RWPE2 (cell line): ENCODE results near the gene CPSF4.
"Not testable (repeated sequence)": the region's sequence is repeated elsewhere in the genome, so short reads cannot be mapped to it uniquely, and the experiment has no call there.

ENCODE experiments used
- ATAC-seq: fragments of 200-7000 bp; cut with Tn5 transposase; 3 replicates; pipeline ENCODE4 v1.9.1; 2021; ENCODE audit warnings: low read depth
- DNase-seq: peaks from one replicate; pipeline ENCODE4 v3.0.0-alpha.2; 2020; ENCODE audit warnings: low spot score
- H3K27ac ChIP-seq: fragments of 450-650 bp; 2 replicates; pipeline ENCODE4 v1.5.1; 2017; ENCODE audit warnings: mild to moderate bottlenecking; ENCODE audit not compliant: poor library complexity, severe bottlenecking
- H3K27me3 ChIP-seq: fragments of 250-450 bp; sonication (Bioruptor Pico); 2 replicates; pipeline ENCODE4 v1.5.1; 2021; ENCODE audit warnings: mild to moderate bottlenecking, moderate library complexity; ENCODE audit not compliant: insufficient read depth, poor library complexity, severe bottlenecking
- H3K36me3 ChIP-seq: fragments of 250-450 bp; sonication (Bioruptor Pico); 2 replicates; pipeline ENCODE4 v1.5.1; 2020; ENCODE audit warnings: low read depth, mild to moderate bottlenecking, moderate library complexity
- H3K4me1 ChIP-seq: fragments of 250-450 bp; sonication (Bioruptor Pico); 2 replicates; pipeline ENCODE4 v1.5.1; 2021; ENCODE audit warnings: mild to moderate bottlenecking, moderate library complexity; ENCODE audit not compliant: insufficient read depth, poor library complexity, severe bottlenecking
- H3K4me3 ChIP-seq: fragments of 250-450 bp; sonication (Bioruptor Pico); 2 replicates; pipeline ENCODE4 v1.5.1; 2021; ENCODE audit warnings: mild to moderate bottlenecking, moderate library complexity; ENCODE audit not compliant: severe bottlenecking
- H3K9me3 ChIP-seq: fragments of 250-450 bp; sonication (Bioruptor Pico); 2 replicates; pipeline ENCODE4 v1.5.1; 2021; ENCODE audit warnings: mild to moderate bottlenecking, moderate library complexity; ENCODE audit not compliant: severe bottlenecking
- CTCF ChIP-seq: fragments of 450-650 bp; IDR thresholded peaks from one replicate; pipeline ENCODE4 v1.5.1; 2017; ENCODE audit warnings: mild to moderate bottlenecking, moderate library complexity; ENCODE audit not compliant: poor library complexity, severe bottlenecking

CPSF4 gene

GRCh38 chr7:99499721-99500636 lies 61.2 kb downstream of the CPSF4 start, which contains the start of gene ZNF394:
Gene ZNF394 (minus strand): TSS chr7:99500281. CDS start chr7:99500093, 188 bp downstream.
- H3K36me3 ChIP-seq = peaks cover 35% of the 10 kb centered on the region
- peak; percentile 57 for ATAC-seq

GRCh38 chr7:99500637-99501009 lies 61.9 kb downstream of the CPSF4 start:
- H3K4me1 ChIP-seq = no peaks in the 10 kb centered on the region
- TF ChIP-seq CTCF = no peak
- peak overlapping the region; percentile 78 for H3K4me3 ChIP-seq
- H3K9me3 ChIP-seq = no peaks in the 10 kb centered on the region
- H3K27ac ChIP-seq = peak overlapping the region; percentile 69
- H3K27me3 ChIP-seq = no peaks in the 10 kb centered on the region
- peaks cover 29% of the 10 kb centered on the region for H3K36me3 ChIP-seq
- no peak for ATAC-seq
- DNase-seq = no peak

More at GRCh38 chr7:99499721-99500636, 61.2 kb downstream of the CPSF4 start, which contains the start of gene ZNF394:
- peaks cover under 1% of the 10 kb centered on the region for H3K9me3 ChIP-seq
- H3K4me3 ChIP-seq = peak within 1 kb of the TSS; percentile 78
- H3K27me3 ChIP-seq = no peaks in the 10 kb centered on the region
- no peaks in the 10 kb centered on the region for H3K4me1 ChIP-seq
- H3K27ac ChIP-seq = peak within 1 kb of the TSS; percentile 69
- peak; percentile 92 for DNase-seq
- no peak for TF ChIP-seq CTCF

GRCh38 chr7:99501236-99501635 lies 62.5 kb downstream of the CPSF4 start:
- ATAC-seq, H3K4me3 ChIP-seq, DNase-seq, H3K4me1 ChIP-seq, H3K27me3 ChIP-seq, H3K27ac ChIP-seq, H3K9me3 ChIP-seq: not testable (repeated sequence)
- H3K36me3 ChIP-seq = peaks cover 23% of the 10 kb centered on the region

GRCh38 chr7:99504281-99504602 lies 65.5 kb downstream of the CPSF4 start:
- DNase-seq = no peak
- H3K9me3 ChIP-seq = no peaks in the 10 kb centered on the region
- TF ChIP-seq CTCF = no peak
- peak; percentile 87 for ATAC-seq
- H3K27me3 ChIP-seq = no peaks in the 10 kb centered on the region
- peak overlapping the region; percentile 66 for H3K27ac ChIP-seq
- H3K36me3 ChIP-seq = peaks cover 13% of the 10 kb centered on the region
- peak overlapping the region; percentile 52 for H3K4me3 ChIP-seq
- H3K4me1 ChIP-seq = peaks cover 5% of the 10 kb centered on the region

- Histone ChIP-seq H3K9me3 (no peaks in the 10 kb centered on the region), H3K27me3 (no peaks in the 10 kb centered on the region), H3K4me3 (peak within 1 kb of the TSS; percentile 52), H3K36me3 (peaks cover 13% of the 10 kb centered on the region), H3K27ac (peak within 1 kb of the TSS; percentile 66), H3K4me1 (peaks cover 5% of the 10 kb centered on the region)
- DNase-seq = peak; percentile 99
- peak; percentile 72 for ATAC-seq
- TF ChIP-seq CTCF = no peak
Observed at GRCh38 chr7:99504603-99505323, 66.0 kb downstream of the CPSF4 start, which contains the start of gene ZKSCAN5. Gene ZKSCAN5 (plus strand): TSS chr7:99504662. CDS start chr7:99506045, 1,383 bp downstream.
